ENCODE measurements around the gene PIEZO1.

PIEZO1 gene

GRCh38 chr16:88807626-88808453, 22.8 kb upstream of the PIEZO1 start:
- Histone ChIP-seq H3K27me3 (no peaks in the 10 kb centered on the region), H3K36me3 (peaks cover 0 to 32% (median 13%) of the 10 kb centered on the region in 3 donors), H3K27ac (no peak overlapping the region), H3K4me3 (no peak overlapping the region), H3K9me3 (no peaks in the 10 kb centered on the region), H3K4me1 (peaks cover 0 to 42% (median 31%) of the 10 kb centered on the region in 4 donors)
- no peak for TF ChIP-seq CTCF (IDR thresholded peaks at IDR 0.05)
- intact Hi-C loops (cut with DNase I; ENCODE audit: low total_unique reads): no loop called here
- DNase-seq: peak in 1 of 2 donors; percentile 61

- peaks cover 0 to 38% (median 31%) of the 10 kb centered on the region in 4 donors for H3K4me1 ChIP-seq
Measured at GRCh38 chr16:88807142-88807625, 22.2 kb upstream of the PIEZO1 start.

GRCh38 chr16:88806491-88807111, 21.6 kb upstream of the PIEZO1 start:
- Histone ChIP-seq H3K27ac (no peak overlapping the region), H3K36me3 (peaks cover 0 to 32% (median 13%) of the 10 kb centered on the region in 3 donors), H3K4me3 (no peak overlapping the region), H3K27me3 (no peaks in the 10 kb centered on the region), H3K9me3 (no peaks in the 10 kb centered on the region), H3K4me1 (peaks cover 0 to 42% (median 29%) of the 10 kb centered on the region in 4 donors)
- peak in 1 of 2 donors; percentile 68 for DNase-seq
- TF ChIP-seq CTCF (IDR thresholded peaks at IDR 0.05): no peak
- intact Hi-C loops (cut with DNase I; ENCODE audit: low total_unique reads): no loop called here

More at GRCh38 chr16:88807142-88807625, 22.2 kb upstream of the PIEZO1 start:
- H3K27ac ChIP-seq: no peak overlapping the region
- DNase-seq: peak in 1 of 2 donors; percentile 55
- peaks cover 0 to 32% (median 13%) of the 10 kb centered on the region in 3 donors for H3K36me3 ChIP-seq
- H3K27me3 ChIP-seq: no peaks in the 10 kb centered on the region
- H3K4me3 ChIP-seq: no peak overlapping the region
- intact Hi-C loops (cut with DNase I; ENCODE audit: low total_unique reads): no loop called here
- H3K9me3 ChIP-seq: no peaks in the 10 kb centered on the region
- no peak for TF ChIP-seq CTCF (IDR thresholded peaks at IDR 0.05)

GRCh38 chr16:88805887-88806393, 20.9 kb upstream of the PIEZO1 start:
- Histone ChIP-seq H3K27ac (no peak overlapping the region), H3K9me3 (no peaks in the 10 kb centered on the region), H3K36me3 (peaks cover 0 to 32% (median 13%) of the 10 kb centered on the region in 3 donors), H3K4me1 (peaks cover 0 to 39% (median 28%) of the 10 kb centered on the region in 4 donors), H3K4me3 (no peak overlapping the region), H3K27me3 (no peaks in the 10 kb centered on the region)
- peak in 1 of 2 donors; percentile 65 for DNase-seq
- no peak for TF ChIP-seq CTCF (IDR thresholded peaks at IDR 0.05)
- intact Hi-C loops (cut with DNase I; ENCODE audit: low total_unique reads): no loop called here

GRCh38 chr16:88805340-88805715, 20.3 kb upstream of the PIEZO1 start:
- intact Hi-C loops (cut with DNase I; ENCODE audit: low total_unique reads): no loop called here

More at GRCh38 chr16:88805340-88805715, 20.3 kb upstream of the PIEZO1 start:
- TF ChIP-seq CTCF (IDR thresholded peaks at IDR 0.05): no peak
- no peaks in the 10 kb centered on the region for H3K9me3 ChIP-seq
- no peaks in the 10 kb centered on the region for H3K27me3 ChIP-seq
- H3K36me3 ChIP-seq: peaks cover 0 to 32% (median 13%) of the 10 kb centered on the region in 3 donors
- peak in 1 of 2 donors; percentile 66 for DNase-seq
- H3K27ac ChIP-seq: no peak overlapping the region
- H3K4me1 ChIP-seq: peaks cover 0 to 33% (median 22%) of the 10 kb centered on the region in 4 donors
- H3K4me3 ChIP-seq: no peak overlapping the region

Data from tibial artery (tissue), 4 donors.